B cell (primary cell): ENCODE results near the gene CLEC2L.

ENCODE experiments used
- EZH2 ChIP-seq: IDR thresholded peaks from 2 replicates; pipeline ENCODE4 v1.6.1; 2012; ENCODE audit warnings: borderline replicate concordance, low read depth, mild to moderate bottlenecking, moderate library complexity, low read length; ENCODE audit not compliant: insufficient read depth, poor library complexity, severe bottlenecking
- TF ChIP-seq, protein P1 (sequence below): fragments of 200-600 bp; IDR thresholded peaks from one replicate; pipeline ENCODE4 v1.8.0; 2022; ENCODE audit warnings: antibody characterized with exemption, mild to moderate bottlenecking

- TF ChIP-seq, protein P1, sequence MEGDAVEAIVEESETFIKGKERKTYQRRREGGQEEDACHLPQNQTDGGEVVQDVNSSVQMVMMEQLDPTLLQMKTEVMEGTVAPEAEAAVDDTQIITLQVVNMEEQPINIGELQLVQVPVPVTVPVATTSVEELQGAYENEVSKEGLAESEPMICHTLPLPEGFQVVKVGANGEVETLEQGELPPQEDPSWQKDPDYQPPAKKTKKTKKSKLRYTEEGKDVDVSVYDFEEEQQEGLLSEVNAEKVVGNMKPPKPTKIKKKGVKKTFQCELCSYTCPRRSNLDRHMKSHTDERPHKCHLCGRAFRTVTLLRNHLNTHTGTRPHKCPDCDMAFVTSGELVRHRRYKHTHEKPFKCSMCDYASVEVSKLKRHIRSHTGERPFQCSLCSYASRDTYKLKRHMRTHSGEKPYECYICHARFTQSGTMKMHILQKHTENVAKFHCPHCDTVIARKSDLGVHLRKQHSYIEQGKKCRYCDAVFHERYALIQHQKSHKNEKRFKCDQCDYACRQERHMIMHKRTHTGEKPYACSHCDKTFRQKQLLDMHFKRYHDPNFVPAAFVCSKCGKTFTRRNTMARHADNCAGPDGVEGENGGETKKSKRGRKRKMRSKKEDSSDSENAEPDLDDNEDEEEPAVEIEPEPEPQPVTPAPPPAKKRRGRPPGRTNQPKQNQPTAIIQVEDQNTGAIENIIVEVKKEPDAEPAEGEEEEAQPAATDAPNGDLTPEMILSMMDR = no peak
- no peak for TF ChIP-seq EZH2
Measured at GRCh38 chr7:139523968-139524815, 707 bp downstream of the CLEC2L start.
